ENCODE results near the gene CLDN1. TPM values are rescaled to one million over a fixed set of nuclear protein-coding genes. Genes with fewer than 3 reads are reported as not detected.

CLDN1 gene
- total and polyA plus RNA-seq, 12 donors, result 15.6 to 155 (median 61.1) TPM

GRCh38 chr3:190286014-190286413, 36.2 kb downstream of the CLDN1 start:
- peaks cover 0 to 10% of the 10 kb centered on the region in 2 donors for H3K4me1 ChIP-seq (replicated peaks in 1 of 2)
- peaks cover 0 to 9% (median 0%) of the 10 kb centered on the region in 3 donors for H3K9me3 ChIP-seq (replicated peaks in 1 of 3)
- no peak for DNase-seq
- intact Hi-C loops (cut with DNase I), result no loop called here
- no peak overlapping the region for H3K4me3 ChIP-seq
- no peaks in the 10 kb centered on the region for H3K36me3 ChIP-seq (replicated peaks in 1 of 2)
- no peaks in the 10 kb centered on the region for H3K27me3 ChIP-seq
- WGBS, 4 donors, result 77 to 78% (median 78%) methylated on average over 1 of the region's 1 CpG
- no peak overlapping the region for H3K27ac ChIP-seq
- TF ChIP-seq POLR2A (IDR thresholded peaks at IDR 0.05), result no peak
- TF ChIP-seq CTCF (IDR thresholded peaks at IDR 0.05), result no peak

- DNase-seq, result peak; percentile 32 to 72 (median 61)
- H3K4me3 ChIP-seq, result no peak overlapping the region
- H3K27me3 ChIP-seq, result no peaks in the 10 kb centered on the region
- H3K4me1 ChIP-seq (replicated peaks in 1 of 2), result peaks cover 0 to 19% of the 10 kb centered on the region in 2 donors
- peaks cover 0 to 9% (median 0%) of the 10 kb centered on the region in 3 donors for H3K9me3 ChIP-seq (replicated peaks in 1 of 3)
- peak overlapping the region in 4 of 5 donors; percentile 2 to 67 (median 33) for H3K27ac ChIP-seq
- intact Hi-C loops (cut with DNase I), result no loop called here
- no peaks in the 10 kb centered on the region for H3K36me3 ChIP-seq (replicated peaks in 1 of 2)
- TF ChIP-seq CTCF (IDR thresholded peaks at IDR 0.05) (no peak), POLR2A (IDR thresholded peaks at IDR 0.05) (no peak)
- 35 to 38% (median 37%) methylated on average over 4 of the region's 4 CpGs for WGBS, 4 donors
Observed at GRCh38 chr3:190281308-190282051, 40.8 kb downstream of the CLDN1 start.

- intact Hi-C loops (cut with DNase I), result no loop called here
- no peak overlapping the region for H3K27ac ChIP-seq
- H3K36me3 ChIP-seq (replicated peaks in 1 of 2), result no peaks in the 10 kb centered on the region
- no peaks in the 10 kb centered on the region for H3K9me3 ChIP-seq (replicated peaks in 1 of 3)
- no peak overlapping the region for H3K4me3 ChIP-seq
- no peak for TF ChIP-seq CTCF (IDR thresholded peaks at IDR 0.05)
- TF ChIP-seq POLR2A (IDR thresholded peaks at IDR 0.05), result no peak
- no peaks in the 10 kb centered on the region for H3K27me3 ChIP-seq
- no peak for DNase-seq
- peaks cover 0 to 19% of the 10 kb centered on the region in 2 donors for H3K4me1 ChIP-seq (replicated peaks in 1 of 2)
Observed at GRCh38 chr3:190279690-190280089, 42.6 kb downstream of the CLDN1 start.

- H3K4me1 ChIP-seq (replicated peaks in 1 of 2), result no peaks in the 10 kb centered on the region
- no peak overlapping the region for H3K4me3 ChIP-seq
- WGBS, 4 donors, result 51 to 68% (median 59%) methylated on average over 2 of the region's 2 CpGs
- H3K36me3 ChIP-seq (replicated peaks in 1 of 2), result no peaks in the 10 kb centered on the region
- no peaks in the 10 kb centered on the region for H3K9me3 ChIP-seq (replicated peaks in 1 of 3)
- H3K27ac ChIP-seq, result no peak overlapping the region
- intact Hi-C loops (cut with DNase I), result no loop called here
- TF ChIP-seq POLR2A (IDR thresholded peaks at IDR 0.05) (no peak), CTCF (IDR thresholded peaks at IDR 0.05) (no peak)
- H3K27me3 ChIP-seq, result no peaks in the 10 kb centered on the region
- no peak for DNase-seq
Observed at GRCh38 chr3:190272747-190273146, 49.5 kb downstream of the CLDN1 start.
